GM19438 (cell line): Measurements from ENCODE around the gene SLC25A21.

Experiments used
- ATAC-seq: cut with Tn5 transposase; IDR thresholded peaks from one replicate; pipeline ENCODE4 v1.9.1; 2021; ENCODE audit warnings: low read depth; ENCODE audit not compliant: unreplicated experiment

SLC25A21 gene

GRCh38 chr14:36682338-36682737, 490.1 kb downstream of the SLC25A21 start:
- ATAC-seq, result no peak

GRCh38 chr14:36676236-36676635, 496.2 kb downstream of the SLC25A21 start:
- ATAC-seq, result no peak

GRCh38 chr14:36675581-36675980, 496.8 kb downstream of the SLC25A21 start:
- ATAC-seq, result no peak

GRCh38 chr14:36674659-36675058, 497.7 kb downstream of the SLC25A21 start:
- no peak for ATAC-seq

GRCh38 chr14:36672095-36672494, 500.3 kb downstream of the SLC25A21 start:
- no peak for ATAC-seq

GRCh38 chr14:36671149-36671548, 501.3 kb downstream of the SLC25A21 start:
- ATAC-seq, result no peak

GRCh38 chr14:36667679-36668078, 504.7 kb downstream of the SLC25A21 start:
- ATAC-seq, result no peak

GRCh38 chr14:36666416-36667206, 505.8 kb downstream of the SLC25A21 start:
- ATAC-seq, result no peak

GRCh38 chr14:36665887-36666415, 506.5 kb downstream of the SLC25A21 start:
- ATAC-seq, result no peak

- no peak for ATAC-seq
Observed at GRCh38 chr14:36664322-36665193, 507.8 kb downstream of the SLC25A21 start.

- ATAC-seq, result no peak
Observed at GRCh38 chr14:36663404-36664321, 508.7 kb downstream of the SLC25A21 start.

GRCh38 chr14:36662543-36663403, 509.6 kb downstream of the SLC25A21 start:
- ATAC-seq, result no peak

- no peak for ATAC-seq
Observed at GRCh38 chr14:36662258-36662542, 510.2 kb downstream of the SLC25A21 start.

GRCh38 chr14:36661506-36662257, 510.7 kb downstream of the SLC25A21 start, which contains the start of gene PAX9:
TSS of gene PAX9 (plus strand) at chr14:36661860. CDS start at chr14:36662090, 230 bp downstream.
- ATAC-seq, result peak; percentile 82

- ATAC-seq, result no peak
Observed at GRCh38 chr14:36660736-36661505, 511.5 kb downstream of the SLC25A21 start.

- no peak for ATAC-seq
Observed at GRCh38 chr14:36659822-36660735, 512.3 kb downstream of the SLC25A21 start.
